Embryonic facial prominence (tissue), 1 donor: ENCODE measurements around the gene BTRC.

ENCODE experiments used
- DNase-seq: peaks from one replicate; pipeline ENCODE4 v3.0.0-alpha.2; 2016; ENCODE audit errors: extremely low spot score

The BTRC gene

GRCh38 chr10:101567165-101568006 is 213.4 kb downstream of the BTRC start:
- no peak for DNase-seq

- no peak for DNase-seq
Measured at GRCh38 chr10:101568054-101568745, 214.2 kb downstream of the BTRC start.

- no peak for DNase-seq
Measured at GRCh38 chr10:101569323-101569621, 215.3 kb downstream of the BTRC start.

- DNase-seq, result peak; percentile 45
Measured at GRCh38 chr10:101569622-101570427, 215.9 kb downstream of the BTRC start.

GRCh38 chr10:101570428-101571270 is 216.7 kb downstream of the BTRC start:
- no peak for DNase-seq

- DNase-seq, result no peak
Measured at GRCh38 chr10:101571271-101571925, 217.4 kb downstream of the BTRC start.

GRCh38 chr10:101572126-101572525 is 218.2 kb downstream of the BTRC start:
- DNase-seq, result no peak

- DNase-seq, result no peak
Measured at GRCh38 chr10:101572785-101573184, 218.8 kb downstream of the BTRC start.

- DNase-seq, result no peak
Measured at GRCh38 chr10:101573885-101574753, 220.2 kb downstream of the BTRC start.

- no peak for DNase-seq
Measured at GRCh38 chr10:101575091-101575490, 221.1 kb downstream of the BTRC start.

- no peak for DNase-seq
Measured at GRCh38 chr10:101575580-101576210, 221.7 kb downstream of the BTRC start.

- no peak for DNase-seq
Measured at GRCh38 chr10:101576211-101576863, 222.4 kb downstream of the BTRC start.

GRCh38 chr10:101577121-101577871 is 223.3 kb downstream of the BTRC start:
- no peak for DNase-seq

GRCh38 chr10:101578192-101578591 is 224.2 kb downstream of the BTRC start:
- no peak for DNase-seq

GRCh38 chr10:101578803-101579515 is 225.0 kb downstream of the BTRC start:
- no peak for DNase-seq

- no peak for DNase-seq
Measured at GRCh38 chr10:101579516-101579870, 225.5 kb downstream of the BTRC start.

GRCh38 chr10:101580486-101581399 is 226.8 kb downstream of the BTRC start:
- no peak for DNase-seq
